Measurements from ENCODE around the gene SMS.
A peak's percentile ranks its signal among the peaks of the same experiment; 100 is the strongest.

Gene SMS

GRCh38 chrX:21962361-21962760, 21.9 kb downstream of the SMS start:
- TF ChIP-seq CTCF (IDR thresholded peaks at IDR 0.05) = no peak
- TF ChIP-seq ZFX (IDR thresholded peaks at IDR 0.05; ENCODE audit: borderline replicate concordance) = no peak
- no peak overlapping the region for H3K27ac ChIP-seq

GRCh38 chrX:21963269-21963668, 22.8 kb downstream of the SMS start:
- no peak for TF ChIP-seq ZFX (IDR thresholded peaks at IDR 0.05; ENCODE audit: borderline replicate concordance)
- TF ChIP-seq CTCF (IDR thresholded peaks at IDR 0.05) = no peak
- no peak overlapping the region for H3K27ac ChIP-seq

GRCh38 chrX:21963731-21964405, 23.4 kb downstream of the SMS start:
- TF ChIP-seq ZFX (IDR thresholded peaks at IDR 0.05; ENCODE audit: borderline replicate concordance) (no peak), CTCF (IDR thresholded peaks at IDR 0.05) (no peak)
- no peak overlapping the region for H3K27ac ChIP-seq

- no peak overlapping the region for H3K27ac ChIP-seq
- TF ChIP-seq ZFX (IDR thresholded peaks at IDR 0.05; ENCODE audit: borderline replicate concordance) (no peak), CTCF (IDR thresholded peaks at IDR 0.05) (no peak)
Observed at GRCh38 chrX:21966866-21967265, 26.4 kb downstream of the SMS start.

GRCh38 chrX:21968333-21968732, 27.8 kb downstream of the SMS start:
- TF ChIP-seq ZFX (IDR thresholded peaks at IDR 0.05; ENCODE audit: borderline replicate concordance) = no peak
- H3K27ac ChIP-seq = no peak overlapping the region

GRCh38 chrX:21970326-21970725, 29.8 kb downstream of the SMS start:
- TF ChIP-seq CTCF (IDR thresholded peaks at IDR 0.05) = no peak
- TF ChIP-seq ZFX (IDR thresholded peaks at IDR 0.05; ENCODE audit: borderline replicate concordance) = no peak
- H3K27ac ChIP-seq = no peak overlapping the region

GRCh38 chrX:21972046-21972445, 31.5 kb downstream of the SMS start:
- H3K27ac ChIP-seq = no peak overlapping the region
- TF ChIP-seq ZFX (IDR thresholded peaks at IDR 0.05; ENCODE audit: borderline replicate concordance) (no peak), CTCF (IDR thresholded peaks at IDR 0.05) (no peak)

GRCh38 chrX:21972721-21973120, 32.2 kb downstream of the SMS start:
- TF ChIP-seq ZFX (IDR thresholded peaks at IDR 0.05; ENCODE audit: borderline replicate concordance) = no peak
- 0 out of 2 replicates have a peak, but pooled peaks have one; percentile 4 for TF ChIP-seq CTCF (IDR thresholded peaks at IDR 0.05)
- peak overlapping the region; percentile 83 for H3K27ac ChIP-seq
